ENCODE measurements around the gene GRID1. TPM values are rescaled to one million over a fixed set of nuclear protein-coding genes. Genes with fewer than 3 reads are reported as not detected.

GRID1 gene
- total RNA-seq, 4 donors from 2014 or later = 0.40 to 1.9 (median 1.00) TPM

DNA sequence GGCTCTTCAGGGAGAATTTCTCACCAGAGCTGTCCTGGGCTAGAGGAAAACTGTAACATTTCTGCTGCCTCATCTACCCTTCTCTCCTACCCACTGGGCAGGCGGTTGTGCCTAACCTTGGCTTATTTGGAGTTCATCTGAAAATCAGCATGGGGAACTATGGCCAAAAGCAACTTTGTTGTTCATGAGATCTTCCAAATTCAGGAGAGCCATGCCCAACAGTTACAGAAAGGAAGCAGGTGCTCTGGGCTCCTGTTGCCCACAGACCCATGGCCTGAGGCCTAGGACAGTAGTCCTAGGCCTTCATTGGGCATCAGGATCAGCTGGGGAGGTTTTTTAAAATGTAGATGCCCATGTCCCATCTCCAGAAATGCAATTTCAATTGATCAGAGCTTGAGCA is 85.2 kb downstream of the GRID1 start:
- no peaks in the 10 kb centered on the region for H3K27me3 ChIP-seq
- no peak for DNase-seq
- peaks cover 0 to 4% of the 10 kb centered on the region in 2 donors for H3K9me3 ChIP-seq
- no peak overlapping the region for H3K27ac ChIP-seq
- 80% methylated on average over 1 of the region's 1 CpG; no CpG with 5 or more reads in 1 of the 2 donors for WGBS, 2 donors (ENCODE audit: low coverage in 1 of 2)
- intact Hi-C loops (cut with DNase I; ENCODE audit: low total_unique reads) = no loop called here
- no peak overlapping the region for H3K4me3 ChIP-seq
- no peaks in the 10 kb centered on the region for H3K4me1 ChIP-seq
- TF ChIP-seq EP300 (IDR thresholded peaks at IDR 0.05; ENCODE audit: low read depth) (no peak), POLR2AphosphoS5 (IDR thresholded peaks at IDR 0.05) (no peak)
- in situ Hi-C loops (cut with MboI; ENCODE audit: low pct_ligation_motif_present in 1 of 4, low pct_unique_long_range_greater_than_20kb in 1 of 4, low sequenced_read_pairs in 3 of 4) = no loop called here
- H3K36me3 ChIP-seq = no peaks in the 10 kb centered on the region

GRCh38 chr10:86269332-86269731 is 97.3 kb downstream of the GRID1 start:
- intact Hi-C loops (cut with DNase I; ENCODE audit: low total_unique reads) = no loop called here
- 30% methylated on average over 2 of the region's 2 CpGs; no CpG with 5 or more reads in 1 of the 2 donors for WGBS, 2 donors (ENCODE audit: low coverage in 1 of 2)
- Histone ChIP-seq H3K36me3 (no peaks in the 10 kb centered on the region), H3K4me1 (no peaks in the 10 kb centered on the region), H3K27me3 (peaks cover under 1% of the 10 kb centered on the region), H3K4me3 (no peak overlapping the region), H3K9me3 (peaks cover 0 to 3% of the 10 kb centered on the region in 2 donors), H3K27ac (no peak overlapping the region)
- no peak for TF ChIP-seq POLR2AphosphoS5 (IDR thresholded peaks at IDR 0.05)
- no peak for TF ChIP-seq POLR2A (IDR thresholded peaks at IDR 0.05)
- no peak for TF ChIP-seq EP300 (IDR thresholded peaks at IDR 0.05; ENCODE audit: low read depth)
- TF ChIP-seq, protein P1, sequence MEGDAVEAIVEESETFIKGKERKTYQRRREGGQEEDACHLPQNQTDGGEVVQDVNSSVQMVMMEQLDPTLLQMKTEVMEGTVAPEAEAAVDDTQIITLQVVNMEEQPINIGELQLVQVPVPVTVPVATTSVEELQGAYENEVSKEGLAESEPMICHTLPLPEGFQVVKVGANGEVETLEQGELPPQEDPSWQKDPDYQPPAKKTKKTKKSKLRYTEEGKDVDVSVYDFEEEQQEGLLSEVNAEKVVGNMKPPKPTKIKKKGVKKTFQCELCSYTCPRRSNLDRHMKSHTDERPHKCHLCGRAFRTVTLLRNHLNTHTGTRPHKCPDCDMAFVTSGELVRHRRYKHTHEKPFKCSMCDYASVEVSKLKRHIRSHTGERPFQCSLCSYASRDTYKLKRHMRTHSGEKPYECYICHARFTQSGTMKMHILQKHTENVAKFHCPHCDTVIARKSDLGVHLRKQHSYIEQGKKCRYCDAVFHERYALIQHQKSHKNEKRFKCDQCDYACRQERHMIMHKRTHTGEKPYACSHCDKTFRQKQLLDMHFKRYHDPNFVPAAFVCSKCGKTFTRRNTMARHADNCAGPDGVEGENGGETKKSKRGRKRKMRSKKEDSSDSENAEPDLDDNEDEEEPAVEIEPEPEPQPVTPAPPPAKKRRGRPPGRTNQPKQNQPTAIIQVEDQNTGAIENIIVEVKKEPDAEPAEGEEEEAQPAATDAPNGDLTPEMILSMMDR (IDR thresholded peaks at IDR 0.05) = no peak
- in situ Hi-C loops (cut with MboI; ENCODE audit: low pct_ligation_motif_present in 1 of 4, low pct_unique_long_range_greater_than_20kb in 1 of 4, low sequenced_read_pairs in 3 of 4) = no loop called here
- no peak for DNase-seq

GRCh38 chr10:86267286-86268195 is 99.1 kb downstream of the GRID1 start:
- peaks cover 0 to 4% (median 2%) of the 10 kb centered on the region in 4 donors for H3K4me1 ChIP-seq
- DNase-seq = no peak
- TF ChIP-seq, protein P1 (IDR thresholded peaks at IDR 0.05) = no peak
- TF ChIP-seq POLR2A (IDR thresholded peaks at IDR 0.05) (no peak), POLR2AphosphoS5 (IDR thresholded peaks at IDR 0.05) (no peak), EP300 (IDR thresholded peaks at IDR 0.05; ENCODE audit: low read depth) (no peak)
- H3K4me3 ChIP-seq = no peak overlapping the region
- H3K27me3 ChIP-seq = peaks cover 15% of the 10 kb centered on the region
- H3K9me3 ChIP-seq = peaks cover 0 to 3% of the 10 kb centered on the region in 2 donors
- H3K27ac ChIP-seq = no peak overlapping the region
- in situ Hi-C loops (cut with MboI; ENCODE audit: low pct_ligation_motif_present in 1 of 4, low pct_unique_long_range_greater_than_20kb in 1 of 4, low sequenced_read_pairs in 3 of 4) = no loop called here
- H3K36me3 ChIP-seq = no peaks in the 10 kb centered on the region
- intact Hi-C loops (cut with DNase I; ENCODE audit: low total_unique reads) = no loop called here
- 85% methylated on average over 10 of the region's 12 CpGs; no CpG with 5 or more reads in 1 of the 2 donors for WGBS, 2 donors (ENCODE audit: low coverage in 1 of 2)

GRCh38 chr10:86266446-86267242 is 100.0 kb downstream of the GRID1 start:
- Histone ChIP-seq H3K36me3 (no peaks in the 10 kb centered on the region), H3K4me1 (peaks cover 0 to 7% (median 2%) of the 10 kb centered on the region in 4 donors), H3K27ac (no peak overlapping the region), H3K9me3 (peaks cover 0 to 2% of the 10 kb centered on the region in 2 donors), H3K27me3 (peaks cover 21% of the 10 kb centered on the region), H3K4me3 (no peak overlapping the region)
- TF ChIP-seq POLR2AphosphoS5 (IDR thresholded peaks at IDR 0.05) = no peak
- TF ChIP-seq POLR2A (IDR thresholded peaks at IDR 0.05) = no peak
- TF ChIP-seq, protein P1 (IDR thresholded peaks at IDR 0.05) = no peak
- no peak for TF ChIP-seq EP300 (IDR thresholded peaks at IDR 0.05; ENCODE audit: low read depth)
- in situ Hi-C loops (cut with MboI; ENCODE audit: low pct_ligation_motif_present in 1 of 4, low pct_unique_long_range_greater_than_20kb in 1 of 4, low sequenced_read_pairs in 3 of 4) = no loop called here
- DNase-seq = no peak
- intact Hi-C loops (cut with DNase I; ENCODE audit: low total_unique reads) = no loop called here
- WGBS, 2 donors (ENCODE audit: low coverage in 1 of 2) = 91 to 100% methylated on average over 1 to 7 of the region's 7 CpGs
